RCC 7860 (cell line): ENCODE results near the gene EXOC4.
A peak's percentile ranks its signal among the peaks of the same experiment; 100 is the strongest.
"Not testable (repeated sequence)": the region's sequence is repeated elsewhere in the genome, so short reads cannot be mapped to it uniquely, and the experiment has no call there.

Source experiments
- DNase-seq: peaks from one replicate; pipeline ENCODE4 v3.0.0-alpha.2; 2015; ENCODE audit warnings: low spot score
- FAIRE-seq: peaks from 2 replicates; lab custom pipeline; 2012; peaks lifted over from hg19 to GRCh38; lab: Jason Lieb, UNC

EXOC4 gene

DNA sequence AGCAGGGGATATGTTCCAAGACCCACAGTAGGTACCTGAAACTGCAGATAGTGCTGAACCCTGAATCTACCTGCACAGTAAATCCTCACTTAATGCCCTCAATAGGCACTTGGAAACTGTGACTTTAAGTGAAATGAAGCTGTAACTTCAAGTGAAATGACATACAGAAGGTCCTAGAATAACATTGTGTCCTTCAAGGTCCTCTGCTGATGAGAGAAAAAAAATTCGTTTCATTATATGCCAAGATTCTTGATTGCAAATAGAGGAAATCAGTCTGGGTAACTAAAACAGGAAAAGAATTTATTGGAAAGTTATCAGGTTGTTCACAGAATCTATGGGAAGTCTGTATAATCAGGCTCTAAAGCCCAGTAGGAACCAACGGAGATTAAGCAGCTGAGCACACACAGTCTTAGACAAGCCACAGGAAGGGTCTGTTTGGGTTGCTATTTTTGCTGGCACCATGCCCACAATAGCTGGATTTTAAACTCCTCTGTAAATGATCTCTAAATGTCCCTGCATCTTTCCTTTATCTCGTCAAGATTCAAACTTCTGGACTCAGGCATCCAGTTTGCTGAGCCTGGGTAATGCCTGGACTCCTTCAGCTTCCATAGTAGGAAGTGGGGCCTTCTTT, 57.5 kb downstream of the EXOC4 start:
- DNase-seq = no peak
- FAIRE-seq = no peak

DNA sequence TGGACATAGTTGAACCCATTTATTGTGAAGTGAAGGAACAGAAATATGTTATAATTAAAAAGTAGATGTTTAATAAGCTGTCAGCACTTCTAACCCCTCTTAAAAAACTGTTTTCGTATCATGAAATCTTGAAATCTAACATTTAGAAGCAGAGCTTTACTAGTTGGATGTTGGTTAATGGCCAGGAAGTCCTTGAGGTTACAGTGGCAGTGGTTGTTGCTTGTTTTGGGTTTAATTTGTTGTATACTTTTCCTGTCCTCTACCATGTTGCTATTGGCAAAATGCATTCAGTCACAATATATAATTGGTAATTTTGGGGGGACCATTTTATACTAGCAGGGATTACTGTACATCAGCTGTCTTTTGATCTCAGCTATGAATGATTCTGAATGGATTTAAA, 60.7 kb downstream of the EXOC4 start:
- DNase-seq (no peak), FAIRE-seq (no peak)

DNA sequence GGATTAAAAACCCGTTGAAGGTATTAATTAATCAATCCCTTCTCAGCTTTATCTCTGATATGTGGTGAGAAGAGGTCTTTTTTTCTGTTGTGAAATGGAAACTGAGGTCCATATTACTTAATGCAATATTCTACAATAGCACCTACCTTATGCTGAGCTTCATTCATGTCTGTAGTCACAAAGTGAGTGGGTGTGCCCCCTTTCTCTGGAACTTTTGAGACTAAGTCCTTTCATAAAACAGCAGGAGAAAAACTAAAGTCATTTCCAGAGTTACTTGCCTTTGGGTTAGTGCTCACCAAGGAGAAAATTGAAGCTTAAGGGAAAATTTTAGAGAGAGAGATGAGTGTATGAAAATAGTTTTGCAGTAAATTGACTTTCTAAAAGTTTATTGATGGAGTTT, 61.2 kb downstream of the EXOC4 start:
- FAIRE-seq = no peak

DNA sequence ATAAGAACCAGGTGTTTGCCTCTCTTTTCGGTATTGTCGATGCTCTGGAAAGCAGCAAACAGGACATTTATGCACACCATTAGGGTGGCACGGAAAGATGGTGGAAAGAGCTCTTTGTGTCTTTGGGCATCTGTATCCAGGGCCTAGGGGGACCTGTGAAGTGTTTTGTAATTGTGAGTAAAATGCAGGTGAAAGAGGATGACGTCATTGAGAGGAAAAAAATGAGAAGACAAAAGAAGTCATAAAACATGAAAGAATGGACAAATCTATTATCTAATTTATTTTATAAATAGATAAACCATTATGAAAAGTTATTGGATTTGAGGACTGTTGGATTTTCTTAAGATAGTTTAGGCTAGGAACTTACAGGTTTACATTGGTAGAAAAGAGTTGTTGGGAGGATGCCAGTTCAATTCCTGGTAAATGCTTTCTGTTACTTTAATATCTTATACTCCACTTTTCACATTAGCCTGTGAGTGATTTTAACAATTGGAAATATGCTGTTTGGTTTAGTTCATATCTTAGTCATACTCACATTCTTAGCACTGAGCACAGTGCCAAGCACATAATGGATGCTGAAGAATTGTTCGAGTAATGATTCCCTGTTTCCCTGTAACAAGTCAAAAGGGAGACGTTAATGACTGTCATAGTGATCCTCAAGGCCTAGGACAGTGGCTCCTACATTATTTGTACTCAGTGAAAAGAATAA, 62.6 kb downstream of the EXOC4 start:
- DNase-seq (no peak), FAIRE-seq (no peak)

More for the DNA sequence above, 61.2 kb downstream of the EXOC4 start:
- DNase-seq = no peak

DNA sequence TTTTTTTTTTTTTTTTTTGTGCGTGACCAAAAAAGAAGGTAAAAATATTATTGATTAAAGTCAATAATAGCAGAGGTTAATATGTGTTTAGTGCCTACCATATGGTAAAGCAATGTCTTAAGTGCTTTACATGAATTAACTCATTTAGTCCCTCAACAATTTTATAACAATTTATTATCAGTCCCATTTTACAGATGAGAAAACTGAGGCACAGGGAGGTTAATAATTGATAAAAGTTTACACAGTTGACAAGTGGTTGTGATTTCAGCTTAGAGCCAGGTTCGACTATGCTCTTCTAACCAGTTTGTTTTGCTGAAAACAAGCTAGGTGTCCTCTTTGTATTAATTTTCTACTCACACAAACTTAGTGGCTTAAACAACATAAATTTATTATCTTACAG, 67.0 kb downstream of the EXOC4 start:
- no peak for FAIRE-seq
- DNase-seq = no peak

DNA sequence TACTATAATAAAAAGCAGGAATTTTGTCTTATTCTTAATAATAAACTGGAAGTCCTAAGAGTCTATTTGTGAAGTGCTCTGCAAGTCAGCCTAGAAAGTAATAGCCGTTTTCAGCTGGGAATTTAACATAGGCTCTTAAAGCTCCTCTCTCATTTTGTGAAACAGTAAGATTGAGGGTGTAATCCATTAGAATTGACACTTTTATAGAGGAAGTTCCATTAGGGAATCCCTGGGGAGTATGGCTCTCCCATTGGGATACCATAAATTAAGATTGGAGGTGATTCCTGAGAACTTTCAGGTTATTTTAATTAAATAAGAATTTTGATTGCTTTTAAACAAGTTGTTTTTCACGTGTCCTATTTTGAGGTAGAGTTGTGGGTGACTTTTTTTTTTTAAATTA, 68.0 kb downstream of the EXOC4 start:
- FAIRE-seq (no peak), DNase-seq (no peak)

DNA sequence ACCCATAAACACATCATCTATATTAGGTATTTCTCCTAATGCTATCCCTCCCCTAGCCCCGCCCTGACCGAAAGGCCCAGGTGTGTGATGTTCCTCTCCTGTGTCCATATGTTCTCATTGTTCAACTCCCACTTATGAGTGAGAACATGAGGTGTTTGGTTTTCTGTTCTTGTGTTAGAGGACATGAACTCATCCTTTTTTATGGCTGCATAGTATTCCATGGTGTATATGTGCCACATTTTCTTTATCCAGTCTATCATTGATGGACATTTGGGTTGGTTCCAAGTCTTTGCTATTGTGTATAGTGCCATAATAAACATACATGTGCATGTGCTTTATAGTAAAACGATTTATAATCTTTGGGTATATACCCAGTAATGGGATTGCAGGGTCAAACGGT, 68.5 kb downstream of the EXOC4 start:
- not testable (repeated sequence) for DNase-seq, FAIRE-seq

DNA sequence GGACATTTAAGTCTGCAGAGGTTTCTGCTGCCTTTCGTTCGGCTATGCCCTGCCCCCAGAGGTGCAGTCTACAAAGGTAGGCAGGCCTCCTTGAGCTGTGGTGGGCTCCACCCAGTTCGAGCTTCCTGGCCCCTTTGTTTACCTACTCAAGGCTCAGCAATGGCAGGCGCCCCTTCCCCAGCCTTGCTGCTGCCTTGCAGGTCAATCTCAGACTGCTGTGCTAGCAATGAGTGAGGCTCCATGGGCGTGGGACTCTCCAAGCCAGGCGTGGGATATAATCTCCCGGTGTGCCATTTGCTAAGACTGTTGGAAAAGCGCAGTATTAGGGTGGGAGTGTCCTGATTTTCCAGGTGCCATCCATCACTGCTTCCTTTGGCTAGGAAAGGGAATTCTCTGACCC, 73.9 kb downstream of the EXOC4 start:
- not testable (repeated sequence) for FAIRE-seq, DNase-seq

DNA sequence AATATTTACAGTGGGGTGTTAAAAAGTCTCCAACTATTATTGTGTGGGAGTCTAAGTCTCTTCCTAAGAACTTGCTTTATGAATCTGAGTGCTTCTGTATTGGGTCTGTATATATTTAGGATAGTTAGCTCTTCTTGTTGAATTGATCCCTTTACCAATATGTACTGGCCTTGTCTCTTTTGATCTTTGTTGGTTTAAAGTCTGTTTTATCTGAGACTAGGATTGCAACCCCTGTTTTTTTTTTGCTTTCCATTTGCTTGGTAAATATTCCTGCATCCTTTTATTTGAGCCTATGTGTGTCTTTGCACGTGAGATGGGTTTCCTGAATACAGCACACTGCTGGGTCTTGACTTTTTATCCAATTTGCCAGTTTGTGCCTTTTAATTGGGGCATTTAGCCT, 75.1 kb downstream of the EXOC4 start:
- DNase-seq, FAIRE-seq: not testable (repeated sequence)

DNA sequence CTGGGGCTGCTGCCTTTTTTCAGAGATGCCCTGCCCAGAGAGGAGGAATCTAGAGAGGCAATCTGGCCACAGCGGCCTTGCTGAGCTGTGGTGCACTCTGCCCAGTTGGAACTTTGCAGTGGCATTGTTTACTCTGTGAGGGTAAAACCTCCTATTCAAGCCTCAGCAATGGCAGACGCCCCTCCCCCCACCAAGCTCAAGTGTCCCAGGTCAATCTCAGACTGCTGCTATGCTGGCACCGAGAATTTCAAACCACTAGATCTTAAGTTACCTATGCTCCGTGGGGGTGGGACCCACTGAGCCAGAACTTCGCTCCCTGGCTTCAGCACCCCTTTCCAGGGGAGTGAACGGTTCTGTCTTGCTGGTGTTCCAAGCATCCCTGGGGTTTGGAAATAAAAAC, 77.2 kb downstream of the EXOC4 start:
- no peak for DNase-seq

DNA sequence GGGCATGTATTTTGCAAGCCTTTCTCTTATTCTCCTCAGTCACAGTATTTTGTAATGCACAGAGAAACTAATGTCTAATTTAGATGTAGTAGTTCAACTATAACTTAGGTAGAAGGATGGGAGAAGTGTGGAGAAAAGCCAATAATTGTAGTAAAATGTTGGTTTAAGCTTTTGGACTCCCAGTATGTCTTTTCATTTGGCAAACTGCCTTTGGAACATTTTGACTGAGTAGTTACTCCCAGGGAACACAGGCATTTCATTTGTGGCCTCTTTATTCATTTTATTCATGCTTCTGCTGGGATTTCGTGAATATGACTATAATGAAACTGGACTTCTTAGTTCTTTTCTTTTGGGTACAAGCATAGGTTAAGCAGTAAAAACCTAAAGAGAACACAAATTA, 79.0 kb downstream of the EXOC4 start:
- no peak for FAIRE-seq
- DNase-seq = no peak

More for the DNA sequence above, 77.2 kb downstream of the EXOC4 start:
- FAIRE-seq = no peak

DNA sequence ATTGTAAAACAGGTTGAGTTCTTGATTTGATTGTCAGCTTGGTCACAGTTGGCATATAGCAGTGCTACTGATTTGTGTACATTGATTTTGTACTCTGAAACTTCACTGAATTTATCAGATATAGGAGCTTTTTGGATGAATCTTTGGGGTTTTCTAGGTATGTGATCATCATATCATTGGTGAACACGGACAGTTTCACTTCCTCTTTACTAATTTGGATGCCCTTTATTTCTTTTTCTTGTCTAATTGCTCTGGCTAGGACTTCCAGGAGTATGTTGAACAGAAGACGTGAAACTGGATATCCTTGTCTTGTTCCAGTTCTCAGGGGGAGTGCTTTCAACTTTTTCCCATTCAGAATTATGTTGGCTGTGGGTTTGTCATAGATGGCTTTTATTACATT, 86.9 kb downstream of the EXOC4 start:
- DNase-seq (no peak), FAIRE-seq (no peak)

DNA sequence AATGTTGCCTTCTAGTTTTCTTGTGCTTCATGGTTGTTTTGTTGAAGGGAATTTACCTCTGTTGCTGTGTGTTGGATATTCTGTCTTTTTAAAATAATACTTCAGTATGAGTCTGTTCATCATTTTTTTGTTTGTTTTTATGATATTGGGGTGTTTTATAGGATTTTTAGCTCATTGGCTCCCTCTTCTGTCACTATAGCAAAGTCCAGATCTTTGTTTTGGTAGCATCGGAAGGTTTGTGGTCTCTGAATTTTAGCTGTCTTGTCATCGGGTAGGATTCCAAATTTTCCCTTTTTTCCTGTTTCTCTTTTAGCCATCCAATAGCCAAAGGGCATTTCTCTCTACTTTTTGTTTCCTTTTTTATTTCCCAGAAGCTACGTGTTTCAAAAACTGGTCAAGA, 91.4 kb downstream of the EXOC4 start:
- peak; percentile 5 for FAIRE-seq
- no peak for DNase-seq

DNA sequence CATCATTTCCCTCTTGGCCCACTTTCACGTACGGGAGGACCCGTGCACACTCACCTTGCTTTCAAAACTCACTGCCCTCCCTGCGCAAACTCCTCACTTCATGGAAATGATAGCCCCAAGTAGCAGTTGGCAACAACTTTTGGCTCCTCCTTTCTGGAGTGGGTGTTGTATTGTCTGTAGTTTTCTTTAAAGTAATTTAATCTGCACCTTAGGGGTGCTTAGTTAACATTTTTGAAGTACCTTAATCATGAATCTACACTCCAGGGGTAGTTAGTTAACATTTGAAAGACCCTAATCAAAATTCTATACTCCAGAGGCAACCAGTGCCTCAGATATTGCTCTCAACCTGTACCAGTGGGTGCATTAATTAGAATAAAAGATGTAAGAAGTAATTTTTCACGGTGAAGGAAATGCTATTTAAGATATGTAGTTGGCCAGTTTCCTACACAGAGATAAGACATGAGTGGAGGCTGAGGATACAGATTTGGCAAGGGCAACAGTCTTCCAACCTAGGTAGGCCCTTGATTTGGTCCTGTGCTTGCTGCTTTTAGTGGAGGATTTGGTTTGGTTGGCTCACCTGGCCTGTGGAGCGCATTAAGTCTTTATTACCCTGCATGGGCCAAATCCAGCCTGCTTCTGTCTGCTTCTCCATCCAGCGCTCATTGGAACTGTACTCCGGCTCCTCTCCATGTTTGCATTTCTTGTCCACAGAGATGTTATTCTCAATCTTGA, 93.0 kb downstream of the EXOC4 start:
- no peak for DNase-seq
- no peak for FAIRE-seq

DNA sequence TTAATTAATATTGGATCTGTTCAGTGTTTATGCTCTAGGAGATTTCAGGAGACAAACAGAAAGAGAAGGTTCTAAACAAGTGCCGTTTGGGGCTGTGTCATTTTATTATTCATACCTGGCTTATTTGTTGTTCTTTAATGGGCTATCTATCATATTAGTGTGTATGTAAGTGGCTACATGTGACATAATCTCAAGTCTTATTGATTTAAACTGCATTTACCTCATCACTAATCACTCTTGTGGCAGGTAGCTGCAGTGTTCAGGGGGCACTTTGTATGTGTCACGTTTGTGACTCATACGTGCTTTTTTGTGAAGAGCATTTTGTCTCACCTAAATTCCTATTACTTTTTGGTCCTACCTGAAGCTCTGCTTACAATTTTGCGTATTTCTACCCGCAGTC, 95.4 kb downstream of the EXOC4 start:
- no peak for DNase-seq
- no peak for FAIRE-seq

DNA sequence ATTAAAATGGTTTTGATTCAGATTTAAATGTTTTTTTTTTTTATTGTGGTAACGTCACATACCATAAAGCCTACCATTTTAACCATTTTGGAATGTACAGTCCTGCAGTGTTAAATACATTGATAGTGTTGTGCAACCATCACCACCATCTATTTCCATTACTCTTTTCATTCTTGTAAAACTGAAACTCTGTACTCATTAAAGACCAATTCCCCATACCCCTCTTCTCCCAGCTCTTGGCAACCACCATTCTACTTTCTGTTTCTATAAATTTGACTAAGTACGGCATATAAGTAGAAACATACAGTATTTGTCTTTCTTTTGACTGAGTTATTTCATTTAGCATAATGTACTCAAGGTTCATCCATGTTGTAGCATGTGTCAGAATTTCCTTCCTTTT, 96.2 kb downstream of the EXOC4 start:
- FAIRE-seq (no peak), DNase-seq (no peak)

DNA sequence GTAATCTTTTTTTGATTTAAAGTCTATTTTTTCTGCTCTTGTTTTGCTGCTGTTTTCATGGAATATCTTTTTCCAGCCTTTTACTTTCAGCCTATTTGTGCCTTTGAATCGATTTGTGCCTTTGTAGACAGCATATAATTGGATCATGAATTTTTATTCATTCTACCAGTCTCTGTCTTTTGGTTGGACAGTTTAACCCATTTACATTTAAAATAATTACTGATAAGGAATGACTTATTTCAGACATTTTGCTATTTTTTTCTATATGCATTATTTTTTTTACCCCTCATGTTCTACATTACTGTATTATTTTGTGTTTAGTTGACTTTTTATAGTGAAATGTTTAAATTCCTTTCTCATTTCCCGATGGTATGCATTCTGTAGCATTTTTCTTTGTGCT, 99.6 kb downstream of the EXOC4 start:
- FAIRE-seq (no peak), DNase-seq (no peak)

DNA sequence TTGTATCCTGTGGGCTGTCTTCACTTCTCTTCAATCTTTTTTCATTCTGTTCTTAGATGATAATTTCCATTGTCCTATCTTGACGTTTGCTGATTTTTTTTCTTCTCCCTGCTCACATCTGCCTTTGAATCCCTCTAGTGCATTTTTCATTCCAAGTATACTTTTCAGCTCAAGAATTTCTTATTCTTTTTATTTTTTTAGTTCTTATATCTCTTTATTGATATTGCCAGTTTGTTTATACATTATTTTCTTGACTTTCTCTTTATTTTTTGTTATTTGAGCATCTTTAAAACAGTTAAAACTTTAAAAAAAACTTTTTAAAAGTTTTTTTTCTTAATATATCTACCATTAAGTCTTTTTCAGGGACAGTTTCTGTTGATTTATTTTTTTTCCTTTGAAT, 100.9 kb downstream of the EXOC4 start:
- peak; percentile 50 for FAIRE-seq

DNA sequence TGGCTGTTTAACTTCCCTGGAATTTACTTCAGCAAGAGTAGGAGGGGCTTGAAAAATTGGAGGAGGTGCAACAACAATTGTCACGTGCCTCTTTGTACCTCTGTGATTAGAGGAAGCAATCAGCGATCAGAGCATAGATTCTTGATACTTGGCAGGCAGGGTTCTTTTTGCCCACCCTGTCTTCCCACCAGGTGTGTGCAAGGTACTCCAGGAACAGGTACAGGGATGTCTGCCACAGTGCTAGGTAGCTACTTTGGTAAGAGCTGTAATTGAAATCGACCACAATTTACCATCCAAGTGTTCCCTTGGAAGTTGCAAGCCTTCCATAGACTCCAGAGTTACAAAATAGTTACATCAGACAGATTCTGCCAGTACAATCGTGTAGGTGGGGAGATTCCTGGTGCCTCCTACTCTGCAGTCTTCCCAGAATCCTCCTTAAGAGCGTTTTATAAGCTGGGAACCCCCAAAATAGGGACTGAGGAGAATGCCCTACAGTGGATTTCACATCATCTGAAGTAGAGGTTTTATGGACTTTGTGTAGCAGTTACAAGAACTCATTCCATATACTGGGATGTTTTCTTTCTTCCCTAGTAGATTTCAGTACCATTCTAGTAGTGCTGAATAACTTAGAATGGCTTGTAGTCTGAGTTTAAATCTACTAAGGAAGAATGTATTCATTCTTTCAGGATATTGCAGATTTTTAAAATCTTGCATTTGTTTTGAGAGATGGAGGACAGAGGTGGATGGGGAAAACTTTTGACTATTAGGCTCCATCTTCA, 101.9 kb downstream of the EXOC4 start:
- DNase-seq (no peak), FAIRE-seq (no peak)

More for the DNA sequence above, 100.9 kb downstream of the EXOC4 start:
- no peak for DNase-seq

DNA sequence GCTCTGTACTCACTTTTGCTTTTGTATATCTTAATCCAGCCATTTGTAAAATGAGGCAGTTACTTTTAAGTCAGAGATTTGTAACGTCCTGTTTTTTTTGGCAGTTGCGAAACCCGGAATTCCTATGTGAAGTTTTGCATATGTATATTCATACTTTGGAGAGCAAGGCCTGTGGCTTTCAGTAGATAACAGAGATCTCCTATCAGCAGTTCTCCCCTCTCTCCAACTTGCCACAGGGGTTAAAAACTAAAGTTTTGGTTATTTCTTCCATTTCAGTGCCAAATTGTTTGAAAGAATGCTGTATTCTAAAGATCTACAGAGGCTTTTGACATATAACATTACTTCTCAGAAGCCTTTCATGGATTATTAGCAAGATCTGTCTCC, 102.4 kb downstream of the EXOC4 start:
- FAIRE-seq (no peak), DNase-seq (no peak)

DNA sequence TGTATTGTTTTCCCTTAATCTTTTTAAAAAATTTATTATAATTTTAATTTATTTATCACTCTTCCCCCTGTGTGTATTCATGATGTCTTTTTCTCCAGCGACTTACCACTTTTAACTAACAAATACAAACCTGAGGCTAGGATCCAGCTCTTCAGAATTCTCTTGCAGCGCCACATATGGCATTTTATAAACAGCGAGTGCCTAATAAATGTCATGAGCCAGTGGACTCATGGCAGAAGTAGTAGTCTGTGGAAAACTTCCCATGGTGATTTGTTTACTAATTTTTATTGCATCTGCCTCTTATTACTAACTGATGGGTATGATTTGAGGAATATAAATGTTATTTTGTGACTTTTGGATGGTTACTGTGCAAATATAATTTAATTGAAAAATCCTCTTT, 102.9 kb downstream of the EXOC4 start:
- DNase-seq (no peak), FAIRE-seq (no peak)
